GM18861 (cell line): ENCODE measurements around the gene TRIM27.
"Not testable (repeated sequence)": the region's sequence is repeated elsewhere in the genome, so short reads cannot be mapped to it uniquely, and the experiment has no call there.

Experiments used
- ATAC-seq: cut with Tn5 transposase; IDR thresholded peaks from one replicate; pipeline ENCODE4 v1.9.1; 2021; ENCODE audit not compliant: unreplicated experiment

The TRIM27 gene

GRCh38 chr6:28866205-28867085 lies 57.3 kb downstream of the TRIM27 start:
- ATAC-seq: not testable (repeated sequence)

- no peak for ATAC-seq
Observed at GRCh38 chr6:28865401-28866204, 58.2 kb downstream of the TRIM27 start.

DNA sequence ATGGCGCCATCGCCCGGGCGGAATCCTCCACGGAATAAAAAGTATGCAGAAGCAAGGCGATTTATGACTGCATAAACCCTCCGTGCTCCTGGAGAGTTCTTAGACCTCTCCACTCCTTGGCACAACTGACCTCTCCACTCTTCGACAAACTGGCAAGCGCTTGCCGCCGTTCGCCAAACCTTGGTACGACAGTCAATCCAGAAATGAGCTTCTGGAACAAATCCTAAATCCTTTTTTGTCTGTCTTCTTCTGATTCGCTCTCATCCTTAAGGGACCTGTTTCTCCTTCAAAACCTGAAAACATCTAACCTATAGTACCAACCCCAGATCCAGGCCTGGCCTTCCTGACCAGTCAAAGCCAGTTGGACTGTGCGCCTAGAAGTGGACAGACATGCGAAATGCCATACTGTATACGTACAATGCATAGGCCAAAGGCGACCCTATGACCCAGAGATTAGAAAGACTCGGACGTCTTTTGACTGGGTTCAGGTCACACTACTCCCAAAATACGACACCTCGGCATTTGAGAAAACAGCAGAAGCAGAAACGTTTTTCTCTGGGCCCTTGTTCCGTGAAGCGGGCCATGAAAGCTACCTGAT lies 59.4 kb downstream of the TRIM27 start:
- no peak for ATAC-seq

- ATAC-seq: peak; percentile 39
Observed at GRCh38 chr6:28863604-28864325, 60.0 kb downstream of the TRIM27 start.

DNA sequence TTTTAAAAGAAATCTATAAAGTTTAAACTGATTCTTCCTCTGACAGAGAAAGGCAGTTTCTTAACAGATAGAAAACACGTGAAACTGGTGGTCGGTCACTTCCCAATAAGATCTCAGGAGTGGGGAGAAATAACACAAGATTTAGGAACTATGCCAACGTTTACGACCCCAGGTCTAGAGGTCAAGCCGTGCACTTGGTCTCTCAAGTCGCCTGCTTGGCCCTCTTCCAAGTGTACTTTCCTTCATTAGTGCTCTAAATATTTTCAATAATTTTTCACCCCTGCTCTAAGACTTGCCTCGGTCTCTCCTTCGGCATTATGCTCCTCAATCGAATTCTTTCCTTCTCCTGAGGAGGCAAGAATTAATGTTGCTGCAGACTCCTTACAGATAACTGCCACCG lies 61.7 kb downstream of the TRIM27 start:
- ATAC-seq: no peak

- no peak for ATAC-seq
Observed at GRCh38 chr6:28861339-28861738, 62.4 kb downstream of the TRIM27 start.

DNA sequence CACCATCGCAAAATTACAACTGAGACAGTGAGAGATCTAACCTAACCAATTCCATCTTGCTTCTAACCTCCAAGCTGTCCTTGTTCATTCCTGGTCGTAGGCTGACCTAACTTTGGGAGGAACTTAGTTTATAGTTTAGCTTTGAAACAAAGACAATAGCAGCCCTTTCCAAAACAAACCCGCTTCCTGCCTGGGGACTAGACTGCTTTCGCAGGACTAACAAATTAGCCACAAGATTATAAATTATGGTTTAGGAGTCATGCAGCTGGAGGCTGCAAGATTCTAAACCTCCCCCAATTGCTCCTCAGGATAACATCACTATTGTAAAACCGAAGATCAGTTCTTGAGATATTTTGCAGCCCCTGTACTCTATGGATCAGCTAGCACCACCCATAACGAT lies 63.2 kb downstream of the TRIM27 start:
- ATAC-seq: no peak

GRCh38 chr6:28858963-28859362 lies 64.8 kb downstream of the TRIM27 start:
- no peak for ATAC-seq

DNA sequence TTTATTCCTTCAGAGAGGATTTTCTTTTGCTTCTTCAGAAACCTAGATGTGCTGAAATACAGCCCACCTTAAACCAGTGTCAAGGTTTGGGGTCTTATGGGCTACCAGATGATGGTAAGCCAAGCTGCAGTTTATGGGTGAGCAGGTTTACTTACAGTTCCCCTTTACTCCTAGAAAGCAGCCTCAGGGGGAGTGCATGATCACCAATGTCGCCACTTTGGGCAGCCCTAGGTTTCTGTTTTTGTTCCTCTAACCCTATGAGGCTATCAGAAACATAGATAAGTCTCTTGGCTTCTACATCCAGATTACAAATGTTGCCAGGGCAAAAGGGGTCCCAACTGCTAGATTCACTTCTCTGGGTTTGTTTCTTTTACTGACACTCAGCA lies 67.2 kb downstream of the TRIM27 start:
- no peak for ATAC-seq

GRCh38 chr6:28854405-28854804 lies 69.4 kb downstream of the TRIM27 start:
- ATAC-seq: not testable (repeated sequence)
